Measurements from ENCODE around the gene CHST11.

CHST11 gene

DNA sequence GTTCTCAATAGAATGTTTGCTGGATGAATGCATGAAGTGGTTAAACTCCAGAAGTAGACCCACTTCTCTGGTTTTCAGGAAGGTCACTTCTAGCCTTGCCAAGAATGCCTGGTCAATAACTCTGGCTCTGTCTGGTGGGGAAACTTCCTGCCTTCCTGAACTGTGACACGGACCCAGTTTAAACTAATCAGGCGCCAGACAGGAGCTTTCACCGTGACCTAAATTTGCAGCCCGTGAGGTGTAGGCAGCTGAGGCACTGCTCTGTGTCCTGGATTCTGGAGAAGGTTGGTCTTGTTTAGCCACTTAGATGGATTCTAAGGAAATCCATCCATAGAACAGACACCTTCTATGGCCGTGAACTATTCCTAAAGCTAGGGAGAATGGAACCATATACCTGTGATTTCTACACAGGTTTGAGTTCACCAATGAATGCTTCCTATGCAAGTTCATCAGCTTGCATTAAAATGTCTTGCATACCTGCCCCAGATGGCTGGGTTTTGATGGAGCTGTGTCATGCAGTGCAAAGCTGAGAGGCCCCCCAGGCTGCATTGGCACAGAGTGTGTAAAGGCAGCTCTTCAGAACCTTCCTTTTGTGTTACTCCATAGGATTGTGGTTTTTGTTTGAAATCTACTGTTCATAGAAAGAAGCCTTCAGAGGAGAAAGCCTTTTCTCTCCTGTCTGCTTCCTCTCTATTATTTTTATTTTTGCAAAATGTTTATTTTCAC is 4.4 kb downstream of the CHST11 start:
- no peak for DNase-seq

DNA sequence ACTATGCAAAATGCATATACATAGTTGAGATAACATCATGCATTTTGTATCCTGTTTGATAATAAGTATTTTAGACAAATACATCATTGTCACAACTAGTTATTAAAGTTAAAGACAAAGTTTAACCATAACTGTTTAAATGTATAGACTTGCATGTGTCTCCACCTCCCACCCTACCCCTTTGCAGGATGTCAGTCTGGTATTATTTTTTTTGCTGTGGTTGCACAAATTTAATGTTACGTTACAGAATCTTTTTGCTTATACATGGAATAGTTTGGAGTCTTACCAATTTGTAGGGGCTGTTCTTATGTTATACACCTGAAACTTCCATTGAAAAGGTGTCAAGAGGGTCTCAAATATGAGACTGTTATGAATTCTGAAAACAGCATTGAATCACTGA is 5.6 kb downstream of the CHST11 start:
- no peak for DNase-seq

DNA sequence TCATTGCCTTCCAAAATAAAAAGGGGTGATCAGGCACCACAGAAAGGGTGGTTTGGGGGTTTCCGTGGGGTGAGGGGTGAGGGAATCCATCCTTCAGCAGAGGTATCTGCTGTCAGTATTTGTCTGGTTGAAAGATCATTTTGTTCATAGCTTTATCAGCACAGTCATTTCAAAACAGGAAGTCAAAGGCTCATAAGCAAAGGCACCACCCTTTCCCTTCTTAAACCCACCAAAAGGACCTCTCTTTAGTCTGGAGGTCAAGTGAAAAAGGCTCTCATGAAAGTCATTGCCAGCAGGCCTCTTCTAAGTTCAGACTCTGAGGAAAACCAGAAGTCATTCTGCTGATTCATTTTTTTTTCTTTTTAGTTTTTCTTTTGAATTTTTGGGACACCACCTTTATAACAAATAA is 6.2 kb downstream of the CHST11 start:
- peak; percentile 40 for DNase-seq

DNA sequence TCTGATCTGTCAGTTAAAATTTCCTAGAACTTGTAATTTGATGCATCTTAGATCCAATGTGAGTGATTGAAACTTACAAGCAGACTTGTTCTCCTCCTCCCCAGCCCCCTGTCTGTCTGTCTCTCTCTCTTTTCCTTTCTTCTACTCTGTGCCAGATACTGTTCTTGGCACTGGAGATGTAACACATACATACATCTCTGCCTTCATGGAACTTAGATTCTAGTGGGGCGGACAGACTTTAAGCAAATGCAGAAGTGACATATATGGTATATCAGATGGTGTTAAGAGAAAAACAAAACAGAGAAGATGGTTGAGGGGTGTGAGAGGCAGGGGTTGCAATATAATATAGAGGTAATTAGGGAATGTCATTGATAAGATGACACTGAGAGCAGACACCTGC is 6.6 kb downstream of the CHST11 start:
- DNase-seq = no peak

DNA sequence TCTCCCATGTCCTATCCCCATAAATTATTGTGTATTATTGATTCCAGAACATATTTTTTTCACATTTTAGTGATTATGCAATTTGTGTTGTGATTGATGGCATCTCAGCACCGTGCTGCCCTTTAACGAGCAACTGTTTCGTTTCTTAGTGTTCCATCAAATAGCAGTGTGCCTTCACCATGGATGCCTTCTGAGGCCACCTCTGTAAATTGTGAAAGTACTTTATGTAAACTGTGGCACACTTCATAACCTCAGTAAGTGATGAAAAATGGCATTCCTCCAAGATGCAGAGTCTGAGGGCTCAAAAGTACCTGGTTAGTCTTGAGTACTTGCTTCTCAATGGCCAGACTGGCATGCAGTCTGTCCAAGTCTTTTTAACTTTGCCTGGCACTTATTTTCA is 8.2 kb downstream of the CHST11 start:
- DNase-seq = no peak

DNA sequence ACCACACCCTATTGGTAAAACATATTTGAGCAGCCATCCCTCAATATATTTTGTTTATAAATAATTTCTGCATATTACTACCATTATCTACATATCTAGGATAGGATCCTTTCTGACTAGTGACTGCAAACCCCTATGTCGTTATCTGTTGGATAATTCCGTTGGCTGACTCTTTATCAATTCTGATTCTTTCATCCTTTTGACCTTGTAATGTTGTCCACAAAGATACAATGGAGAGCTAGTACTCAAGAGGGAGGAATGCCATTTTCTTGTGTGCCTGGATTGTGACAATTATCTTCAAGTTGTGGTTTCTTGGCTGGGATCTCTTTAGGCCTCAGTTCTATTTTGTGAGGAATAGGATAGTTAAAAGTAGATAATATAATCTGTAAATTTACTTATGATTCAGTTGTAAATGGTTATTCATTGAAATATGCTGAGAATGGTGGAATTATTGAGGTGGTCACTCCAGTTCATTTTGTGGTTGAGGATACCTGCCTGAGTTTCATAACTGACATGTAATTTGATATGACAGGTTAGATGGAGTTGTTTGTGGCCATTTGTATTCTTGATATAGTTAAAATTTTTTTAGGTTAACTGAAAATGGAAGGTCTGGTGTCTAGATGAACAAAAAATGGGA is 10.1 kb downstream of the CHST11 start:
- DNase-seq = no peak

DNA sequence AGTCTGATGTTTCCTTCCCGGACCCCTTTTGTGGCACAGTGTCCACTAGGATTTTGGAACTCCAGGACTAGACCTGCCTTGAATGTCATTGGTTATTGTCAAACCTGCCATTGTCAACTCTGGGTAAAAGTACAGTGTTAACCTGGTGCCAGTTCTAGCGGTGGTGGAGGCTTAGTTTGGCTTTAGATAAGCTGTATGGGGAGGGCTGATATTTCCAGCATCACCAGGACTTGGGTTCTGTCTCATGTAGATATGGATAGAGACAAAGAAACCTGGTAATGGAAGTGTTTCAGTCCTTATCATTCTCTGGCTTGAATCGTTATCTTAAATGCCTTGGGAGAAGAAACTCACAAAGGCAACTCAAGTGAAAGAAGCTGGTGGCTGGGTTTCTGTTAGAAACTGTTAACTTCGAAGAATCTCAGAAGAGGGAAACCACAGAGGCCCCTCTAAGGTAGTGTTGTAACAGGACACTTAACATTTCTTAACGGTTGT is 10.6 kb downstream of the CHST11 start:
- DNase-seq = no peak

DNA sequence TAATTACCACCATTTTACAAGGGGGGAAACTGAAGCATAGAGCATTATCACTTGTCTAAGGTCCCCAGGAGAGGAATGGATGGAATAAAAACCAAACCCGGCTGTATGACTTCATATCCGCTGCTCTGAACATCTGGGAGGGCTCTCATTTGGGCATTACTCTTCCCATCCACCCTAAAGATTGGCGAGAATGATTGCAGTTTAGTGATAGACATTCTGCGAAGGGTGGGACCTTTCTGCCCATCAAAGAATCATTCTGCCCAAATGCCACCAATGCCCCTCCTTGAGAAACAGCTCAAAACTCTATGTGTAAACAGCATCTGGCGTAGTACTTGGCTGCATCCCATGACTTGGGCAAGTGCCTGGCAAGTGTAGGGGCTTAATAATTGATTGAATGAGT is 11.6 kb downstream of the CHST11 start:
- DNase-seq = no peak

DNA sequence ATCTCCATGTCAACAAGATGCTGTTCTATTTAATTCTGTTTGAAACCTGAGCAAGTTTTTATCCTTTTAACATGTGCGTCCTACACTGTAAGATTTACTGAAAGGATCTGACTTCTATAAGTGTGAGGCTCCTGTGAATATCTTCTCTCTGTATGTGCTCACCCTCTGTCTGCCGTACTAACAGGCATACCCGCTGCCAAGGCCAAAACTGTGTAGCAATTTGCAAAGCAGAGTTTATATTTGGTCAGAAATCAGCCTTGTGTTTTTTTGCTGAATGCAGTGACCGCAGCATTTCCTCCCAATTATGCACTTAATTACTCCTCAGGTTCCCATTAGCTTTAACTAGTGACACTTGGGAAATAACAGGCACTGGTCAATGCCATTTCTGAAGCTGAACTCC is 12.3 kb downstream of the CHST11 start:
- no peak for DNase-seq

DNA sequence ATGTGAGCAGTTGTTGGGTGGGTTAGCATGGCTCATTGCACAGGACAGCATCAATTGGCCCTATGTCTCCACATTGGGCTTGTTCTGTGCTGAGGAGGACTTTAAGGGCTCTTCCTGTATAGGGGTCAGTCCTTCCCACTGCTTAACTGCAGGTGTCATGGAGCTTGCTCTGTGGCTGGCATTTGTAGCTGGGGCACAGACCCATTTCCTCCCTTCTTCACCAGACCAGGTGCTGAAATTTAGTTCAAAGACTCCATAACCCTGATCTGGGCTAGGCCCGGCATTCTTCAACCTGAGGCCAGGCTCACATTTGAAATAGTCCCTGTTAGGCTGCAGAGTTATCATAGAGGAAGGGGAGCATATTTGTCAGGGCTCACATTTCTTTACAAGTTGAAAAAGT is 12.8 kb downstream of the CHST11 start:
- DNase-seq = no peak

DNA sequence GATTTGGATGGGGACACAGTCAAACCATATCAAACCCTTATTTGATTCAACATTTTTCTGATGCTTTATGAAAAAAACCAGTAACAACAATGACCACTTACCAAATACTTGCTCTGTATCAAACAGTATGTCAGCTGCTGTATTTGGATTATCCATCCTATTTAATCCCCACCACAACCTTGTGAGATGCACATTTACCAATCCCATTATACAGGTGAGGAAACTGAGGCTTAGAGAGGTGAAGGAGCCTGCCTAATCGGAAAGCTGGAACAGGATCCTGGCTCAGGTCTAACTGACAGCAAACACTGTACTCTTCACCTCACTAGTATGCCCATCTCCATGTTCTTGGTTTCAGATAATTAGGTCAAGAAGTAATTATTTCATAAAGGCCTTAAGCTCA is 13.8 kb downstream of the CHST11 start:
- DNase-seq = no peak

DNA sequence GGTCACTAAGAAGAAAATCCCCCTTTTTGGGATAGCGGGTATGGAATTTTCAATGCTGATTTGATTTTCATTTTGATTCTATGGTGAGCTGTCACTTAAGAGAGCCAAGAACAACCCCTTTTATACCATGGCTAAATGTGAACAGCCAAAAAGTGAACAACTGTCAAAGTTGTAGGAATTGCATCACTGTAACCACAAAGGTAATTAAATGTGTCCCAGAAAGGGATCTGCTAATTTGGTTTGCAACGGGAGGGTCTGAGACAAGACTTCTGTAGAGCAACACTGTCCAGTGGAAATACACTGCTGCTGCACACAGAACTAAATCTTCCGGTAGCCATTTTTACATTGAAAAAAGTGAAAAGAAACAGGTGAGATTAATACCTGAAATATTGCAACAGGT is 14.6 kb downstream of the CHST11 start:
- no peak for DNase-seq

DNA sequence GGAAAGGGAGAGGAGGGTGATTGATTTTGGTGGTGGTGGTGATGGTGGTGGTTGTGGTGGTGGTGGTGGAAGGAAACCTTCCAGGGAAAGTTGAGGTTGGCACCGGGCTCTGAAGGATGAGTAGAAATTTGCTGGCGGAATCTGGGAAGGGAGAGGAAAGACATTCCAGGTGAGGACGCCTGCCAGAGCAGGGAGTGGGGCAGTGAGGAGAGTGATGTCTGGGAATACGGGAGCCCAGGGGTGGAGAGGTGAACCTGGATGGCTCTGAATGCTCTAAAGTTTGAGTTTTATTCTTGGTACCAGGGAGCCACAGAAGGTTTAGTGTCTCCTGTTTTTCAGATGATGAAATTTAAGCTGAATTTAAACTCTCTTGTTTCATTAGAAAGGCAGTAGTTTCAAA is 16.0 kb downstream of the CHST11 start:
- no peak for DNase-seq

DNA sequence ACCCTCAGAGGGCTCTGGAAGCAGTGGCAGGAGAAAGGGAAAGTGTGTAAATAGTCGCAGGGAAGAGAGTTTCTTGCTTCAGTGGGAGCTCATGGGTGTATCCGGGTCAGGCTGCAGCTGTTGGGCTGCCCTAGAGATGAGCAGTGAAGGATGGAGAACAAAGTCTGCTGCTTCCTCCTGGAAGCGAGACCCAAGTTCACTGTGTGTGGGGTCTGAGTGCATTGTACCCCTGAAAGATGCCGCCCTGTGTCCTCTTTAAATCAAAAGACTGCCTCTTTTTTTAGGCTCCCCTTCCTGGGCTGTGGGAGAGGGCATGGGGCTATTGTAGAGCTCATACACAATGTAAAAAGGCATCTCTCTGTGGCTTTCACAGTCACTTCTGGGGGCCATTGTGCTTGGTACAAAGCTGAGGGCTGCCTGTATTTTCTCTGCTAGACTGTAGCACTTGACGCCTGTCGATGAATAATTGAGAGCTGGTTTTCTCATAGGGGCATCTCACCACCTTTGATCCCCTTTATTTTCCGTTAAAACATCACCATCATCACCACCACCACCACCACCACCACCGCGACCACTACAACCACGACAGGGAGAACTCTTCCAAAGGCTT is 16.7 kb downstream of the CHST11 start:
- no peak for DNase-seq

DNA sequence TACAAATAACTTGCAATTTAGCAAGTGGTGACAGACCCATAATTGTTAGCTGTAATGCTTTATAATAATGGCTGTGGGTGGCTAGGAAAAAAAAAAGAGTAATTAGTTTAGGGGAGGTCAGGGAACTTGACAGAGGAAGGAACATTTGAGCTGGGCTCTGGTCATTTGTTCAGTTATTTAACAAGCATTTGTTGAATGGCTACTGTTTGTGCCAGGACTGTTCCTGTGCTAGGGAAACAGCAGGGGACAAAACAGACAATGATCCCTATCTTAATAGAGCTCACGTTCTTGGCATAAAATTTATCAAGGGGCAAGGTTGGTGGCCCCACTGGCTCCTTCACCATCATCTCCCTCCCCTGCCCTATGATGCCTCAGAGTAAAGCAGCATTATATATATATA is 18.5 kb downstream of the CHST11 start:
- no peak for DNase-seq

DNA sequence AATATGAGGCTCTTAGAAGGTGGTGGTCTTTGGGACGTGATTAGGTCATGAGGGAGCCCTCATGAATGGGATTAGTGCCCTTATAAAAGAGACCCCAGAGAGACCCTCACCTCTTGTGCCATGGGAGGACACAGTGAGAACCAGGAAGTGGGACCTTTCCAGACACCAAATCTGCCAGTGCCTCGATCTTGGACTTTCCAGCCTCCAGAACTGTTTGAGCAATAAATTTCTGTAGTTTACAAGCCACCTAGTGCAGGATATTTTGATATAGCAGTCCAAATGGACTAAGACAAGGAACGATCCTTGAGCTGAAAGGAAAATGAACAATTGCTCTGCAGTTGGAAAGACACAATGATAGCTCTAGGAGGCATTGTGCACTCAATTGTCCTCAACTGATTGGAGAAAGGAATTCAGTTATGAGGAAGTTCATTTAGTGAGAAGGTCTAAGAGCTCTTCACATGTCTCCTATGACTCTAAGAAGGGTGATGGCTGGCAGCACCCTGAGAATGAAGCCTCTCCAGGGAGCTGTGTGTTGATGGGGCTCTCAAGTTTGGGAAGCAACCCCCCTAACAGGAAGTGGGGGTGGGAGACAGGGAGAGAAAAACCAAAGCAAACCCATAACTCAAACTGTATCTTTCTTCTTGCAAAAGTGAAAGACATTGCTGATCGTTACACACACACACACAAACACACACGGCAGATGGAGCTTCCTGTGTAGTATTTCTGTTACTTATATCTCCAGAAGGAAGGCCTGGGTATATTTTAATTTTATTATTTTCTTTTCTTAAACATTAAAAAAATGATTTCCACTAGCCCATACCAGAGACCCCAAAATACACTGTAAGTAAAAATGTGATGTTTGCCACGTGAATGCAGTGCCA is 21.0 kb downstream of the CHST11 start:
- no peak for DNase-seq

DNA sequence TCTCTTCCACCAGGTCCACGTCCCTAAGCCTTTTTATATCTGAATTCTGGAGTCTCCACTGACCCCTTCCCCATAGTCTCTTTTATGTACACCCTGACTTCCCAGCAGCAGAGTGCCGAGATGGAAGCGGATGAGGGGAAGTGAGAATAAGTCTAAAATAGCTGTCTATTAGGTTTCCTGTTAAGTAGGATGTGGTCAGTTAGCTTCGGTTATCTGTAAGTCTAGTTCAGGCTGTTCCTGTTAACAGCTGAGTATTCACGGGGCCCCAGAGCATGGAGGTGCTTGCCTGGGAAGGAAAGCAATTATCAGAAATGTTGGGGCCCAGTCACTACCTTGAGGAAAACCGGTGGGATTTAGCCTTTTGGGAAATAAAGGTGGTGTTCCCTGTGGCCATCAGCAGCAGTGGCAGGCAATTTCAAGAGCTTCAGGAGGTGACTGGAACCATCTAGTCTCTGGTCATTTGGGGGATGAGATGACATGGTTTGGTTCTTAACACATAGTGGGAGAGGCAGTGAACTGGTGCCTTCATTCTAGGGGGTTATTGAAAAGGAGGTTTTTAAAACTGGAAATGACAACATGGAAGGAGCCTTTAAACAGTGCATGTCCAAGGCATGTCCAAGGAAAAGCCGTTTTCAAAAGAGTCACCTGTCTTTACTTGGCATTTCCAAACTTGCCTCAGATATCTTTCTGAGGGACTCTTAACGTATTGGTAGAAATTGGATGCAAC is 21.8 kb downstream of the CHST11 start:
- DNase-seq = no peak

DNA sequence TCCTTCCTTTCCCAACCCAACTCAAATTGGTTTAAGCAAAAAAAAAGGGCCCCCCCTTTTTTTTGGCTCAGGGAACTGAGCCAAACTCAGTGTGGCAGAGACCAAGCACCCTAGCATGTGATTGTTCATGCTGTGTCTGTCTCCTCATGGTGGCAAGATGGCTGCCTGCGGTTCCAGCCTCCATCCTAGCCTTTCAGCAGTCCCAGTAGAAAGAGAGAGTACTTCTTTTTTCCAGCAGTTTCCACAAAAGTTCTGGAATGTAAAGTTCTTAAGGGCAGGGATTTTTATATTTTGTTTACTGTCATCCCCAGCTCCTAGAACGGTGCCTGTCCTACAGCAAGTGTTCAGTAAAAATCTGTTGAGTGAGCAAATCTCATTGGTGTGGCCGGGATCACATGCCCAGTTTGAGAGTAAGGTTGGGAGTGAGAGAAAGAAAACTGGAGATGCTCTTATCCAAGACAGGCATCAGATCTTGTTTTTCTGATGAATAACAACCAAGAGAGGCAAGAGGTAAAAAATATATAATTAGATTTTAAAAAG is 22.4 kb downstream of the CHST11 start:
- no peak for DNase-seq

DNA sequence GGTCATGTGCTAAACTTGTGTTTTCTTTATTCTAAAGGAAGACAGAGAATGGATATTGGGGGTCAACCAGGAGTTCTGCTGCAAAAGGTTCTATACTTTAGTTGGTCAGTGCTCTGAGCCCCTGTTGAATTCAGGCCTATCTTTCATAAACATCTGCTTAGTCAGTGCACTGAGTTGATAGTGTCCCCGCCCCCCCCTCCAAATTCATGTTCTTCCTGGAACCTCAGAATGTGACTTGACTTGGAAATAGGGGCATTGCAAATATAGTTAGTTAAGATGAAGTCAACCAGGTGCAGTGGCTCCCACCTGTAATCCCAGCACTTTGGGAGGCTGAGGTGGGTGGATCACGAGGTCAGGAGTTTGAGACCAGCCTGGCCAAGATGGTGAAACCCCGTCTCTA is 23.3 kb downstream of the CHST11 start:
- no peak for DNase-seq

DNA sequence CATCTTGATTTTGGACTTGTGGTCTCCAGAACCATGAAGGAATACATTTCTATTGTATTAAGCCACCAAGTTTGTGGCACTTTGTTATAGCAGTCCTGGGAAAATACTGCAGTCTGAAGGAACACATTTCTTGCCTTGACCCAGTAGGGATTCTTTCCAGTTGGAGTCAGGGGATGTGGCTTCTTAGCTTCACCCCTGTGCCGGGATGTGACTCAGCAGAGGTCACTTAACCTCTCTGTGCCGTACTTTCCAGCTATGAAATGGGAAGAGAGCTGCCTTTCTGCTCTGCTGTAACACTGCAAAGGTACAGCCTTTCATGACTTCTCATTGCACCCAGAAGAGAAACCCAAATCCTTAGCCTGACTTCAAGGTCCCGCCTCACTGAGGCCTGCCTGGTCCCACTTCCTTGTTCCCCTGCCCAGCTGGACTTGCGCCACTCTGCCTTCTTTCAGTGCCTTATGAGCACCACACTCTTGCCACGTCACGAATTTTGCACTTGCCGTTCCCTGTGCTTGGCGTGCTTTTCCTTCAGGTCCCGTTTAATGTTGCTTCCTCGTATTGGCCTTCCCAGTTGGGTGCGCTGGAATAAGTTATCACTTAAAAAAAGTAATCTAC is 24.2 kb downstream of the CHST11 start:
- no peak for DNase-seq

DNA sequence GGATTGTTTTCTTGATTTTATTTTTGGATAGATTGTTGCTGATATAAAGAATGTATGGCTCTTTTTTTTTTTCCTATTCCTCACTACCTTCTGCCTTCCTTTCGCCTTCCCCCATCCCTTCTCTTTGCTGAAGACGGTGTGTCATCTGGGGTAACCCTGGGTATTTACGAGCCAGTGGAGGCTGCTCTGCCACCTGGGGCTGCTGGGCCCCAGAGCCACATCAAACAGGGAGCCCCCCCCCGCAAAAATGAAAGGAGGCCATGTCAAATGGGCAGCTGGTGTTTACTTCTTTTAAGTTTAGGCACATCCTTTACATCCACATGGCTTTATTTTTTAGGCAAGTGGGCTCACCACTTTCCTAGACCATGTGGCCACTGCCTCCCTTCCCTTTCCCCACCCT is 25.4 kb downstream of the CHST11 start:
- no peak for DNase-seq

DNA sequence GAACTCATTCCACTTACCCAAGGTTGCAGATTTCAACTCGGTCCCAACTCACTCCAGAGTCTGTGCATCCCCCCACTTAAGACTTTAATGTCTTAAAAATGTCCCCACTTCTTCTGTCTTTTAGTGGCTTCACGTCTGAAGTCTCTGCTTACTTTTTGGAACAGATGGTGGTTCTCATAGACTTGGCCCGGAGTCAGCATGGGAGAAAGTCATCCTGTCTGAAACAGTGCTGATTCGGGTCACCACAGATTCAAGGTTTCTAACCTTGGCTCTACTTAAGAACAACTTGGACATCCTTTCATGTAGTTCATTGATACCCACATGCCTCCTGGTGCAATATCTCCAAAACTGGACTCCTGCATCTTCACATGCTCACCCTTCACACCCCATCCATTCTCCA is 26.0 kb downstream of the CHST11 start:
- no peak for DNase-seq
